SW480 (cell line): ENCODE data around the gene FAM98B.
"Not testable (repeated sequence)": the region's sequence is repeated elsewhere in the genome, so short reads cannot be mapped to it uniquely, and the experiment has no call there.

Source experiments
- DNase-seq: peaks from one replicate; pipeline ENCODE4 v3.0.0-alpha.2; 2016; ENCODE audit warnings: low spot score

Gene FAM98B

DNA sequence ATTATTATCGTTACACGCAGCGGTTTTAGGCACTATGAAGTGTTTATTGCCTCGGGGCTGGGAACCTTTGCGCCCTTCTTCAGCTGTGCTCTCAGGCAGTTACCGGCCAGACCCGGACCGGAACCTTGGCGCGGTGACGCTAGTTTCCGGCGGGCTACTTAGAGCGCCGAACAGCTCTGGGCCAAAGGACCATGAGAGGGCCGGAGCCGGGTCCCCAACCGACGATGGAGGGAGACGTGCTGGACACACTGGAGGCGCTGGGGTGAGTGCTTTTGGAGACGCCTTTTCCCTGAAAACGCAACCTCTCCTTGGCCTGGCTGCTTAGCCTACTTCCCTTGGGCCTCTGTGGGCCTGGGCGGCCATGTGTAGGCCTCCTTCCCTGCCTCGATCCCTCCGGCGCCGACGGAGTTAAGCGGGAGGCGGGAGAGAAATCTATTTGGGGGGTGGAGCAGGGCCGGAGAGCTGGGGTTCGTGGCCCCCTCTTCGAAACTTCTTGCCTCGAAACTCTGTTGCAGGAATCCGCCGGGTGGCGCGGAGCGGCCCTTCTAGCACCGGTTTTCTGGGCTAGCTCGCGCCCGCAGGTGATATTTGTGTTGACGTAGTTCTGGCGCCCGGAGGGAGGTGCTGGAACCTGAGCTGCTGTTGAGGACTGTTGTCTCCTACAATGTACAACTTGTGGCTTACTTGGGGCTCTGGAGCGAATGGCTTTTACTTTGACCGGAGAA is at the start of gene FAM98B:
Gene FAM98B (plus strand): TSS at position 157 of the 725 bp plus-strand sequence. CDS start 35 bp downstream, at position 192.
- DNase-seq: peak; percentile 72

DNA sequence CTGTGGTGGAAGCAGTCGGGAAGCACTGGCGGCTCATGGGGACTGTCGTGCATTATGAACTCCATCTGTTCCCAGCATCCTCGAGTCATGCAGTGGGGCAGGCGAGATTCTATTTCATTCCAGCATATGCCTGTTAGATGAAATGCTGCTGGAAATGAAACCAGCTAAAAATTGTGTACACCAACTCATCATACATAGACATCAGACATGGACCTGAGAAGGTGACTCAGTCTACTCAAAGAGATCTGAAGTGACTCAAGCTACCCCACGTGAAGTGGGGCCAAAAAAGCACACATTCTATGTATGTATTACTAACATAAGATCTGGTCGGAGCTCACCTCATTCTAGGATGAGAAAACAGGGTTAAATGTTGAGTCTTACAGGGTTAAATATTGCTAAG is 47.5 kb upstream of the FAM98B start:
- no peak for DNase-seq

DNA sequence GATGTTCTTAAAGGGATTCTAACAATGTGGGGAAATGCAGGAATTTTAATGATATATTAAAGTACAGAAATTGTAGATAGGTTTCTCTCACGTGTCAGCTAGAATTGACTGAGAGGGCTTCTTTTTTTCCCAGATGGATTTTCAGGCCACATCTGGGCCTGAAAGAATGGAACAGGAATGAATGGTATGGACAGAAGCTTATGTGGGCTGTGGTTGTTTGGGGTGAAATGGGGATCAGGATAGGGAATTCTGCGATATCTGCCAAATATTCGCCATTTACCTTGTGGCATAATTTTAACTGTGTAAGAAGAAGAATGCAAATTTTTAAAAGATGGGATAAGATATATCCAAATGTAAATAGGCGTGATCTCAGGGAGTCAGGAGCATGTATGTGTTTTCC is 45.4 kb upstream of the FAM98B start:
- DNase-seq: no peak

DNA sequence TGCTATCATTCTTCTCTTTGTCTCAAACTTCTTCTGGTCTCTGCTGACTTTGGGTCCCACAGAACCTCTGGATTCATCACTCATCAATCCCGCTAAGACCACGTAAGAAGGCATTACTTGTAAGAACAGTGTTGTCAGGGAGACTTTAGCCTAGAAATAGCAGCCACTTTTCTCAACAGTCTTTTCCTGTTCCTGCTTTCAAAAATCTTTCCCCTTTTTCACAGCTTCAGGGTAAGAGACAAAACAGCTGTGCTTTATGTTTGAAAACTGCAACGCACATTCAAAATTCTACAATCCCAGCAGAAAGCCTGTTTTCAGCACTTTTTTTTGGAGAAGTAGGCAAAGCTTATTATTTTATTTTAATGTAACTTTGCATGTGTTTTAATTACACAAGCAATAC is 42.0 kb upstream of the FAM98B start:
- DNase-seq: no peak

DNA sequence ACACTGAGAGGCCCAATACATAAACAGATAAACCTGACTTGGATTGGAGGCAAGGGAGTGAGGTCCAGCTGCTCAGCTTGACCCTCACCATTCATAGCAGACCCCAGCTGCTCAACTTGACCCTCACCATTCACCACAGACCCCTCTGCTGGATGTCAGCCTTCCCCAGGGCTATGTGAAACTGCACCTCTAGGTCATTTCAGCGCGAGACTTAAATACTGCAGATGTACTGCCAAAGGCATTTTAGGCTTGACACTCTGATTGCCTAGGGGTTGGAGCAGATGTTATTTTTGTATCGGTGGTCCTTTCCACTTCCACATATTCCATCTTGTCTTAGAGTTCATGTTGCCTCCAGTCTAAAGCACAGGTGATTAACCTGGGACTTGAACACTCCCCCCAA is 41.5 kb upstream of the FAM98B start:
- no peak for DNase-seq

DNA sequence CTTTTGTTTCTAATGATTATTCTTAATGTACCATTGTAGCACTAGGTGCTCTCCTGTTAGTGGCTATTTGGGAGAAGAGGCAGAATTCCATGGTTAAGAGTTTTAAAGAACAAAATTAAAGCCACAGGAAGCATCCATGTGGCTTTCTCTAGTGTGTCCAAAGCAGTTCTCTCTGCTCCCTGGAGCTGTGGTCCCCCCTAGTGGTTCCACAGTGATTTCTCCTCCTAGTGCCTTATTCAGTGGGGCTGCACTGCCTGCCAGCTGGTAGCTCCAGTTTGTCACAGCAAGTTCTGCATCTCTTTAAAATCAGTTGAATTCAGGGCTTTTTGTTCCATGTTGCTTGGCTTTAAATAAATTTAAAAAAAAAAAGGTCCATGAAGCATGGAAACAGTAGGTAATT is 39.6 kb upstream of the FAM98B start:
- peak; percentile 33 for DNase-seq

DNA sequence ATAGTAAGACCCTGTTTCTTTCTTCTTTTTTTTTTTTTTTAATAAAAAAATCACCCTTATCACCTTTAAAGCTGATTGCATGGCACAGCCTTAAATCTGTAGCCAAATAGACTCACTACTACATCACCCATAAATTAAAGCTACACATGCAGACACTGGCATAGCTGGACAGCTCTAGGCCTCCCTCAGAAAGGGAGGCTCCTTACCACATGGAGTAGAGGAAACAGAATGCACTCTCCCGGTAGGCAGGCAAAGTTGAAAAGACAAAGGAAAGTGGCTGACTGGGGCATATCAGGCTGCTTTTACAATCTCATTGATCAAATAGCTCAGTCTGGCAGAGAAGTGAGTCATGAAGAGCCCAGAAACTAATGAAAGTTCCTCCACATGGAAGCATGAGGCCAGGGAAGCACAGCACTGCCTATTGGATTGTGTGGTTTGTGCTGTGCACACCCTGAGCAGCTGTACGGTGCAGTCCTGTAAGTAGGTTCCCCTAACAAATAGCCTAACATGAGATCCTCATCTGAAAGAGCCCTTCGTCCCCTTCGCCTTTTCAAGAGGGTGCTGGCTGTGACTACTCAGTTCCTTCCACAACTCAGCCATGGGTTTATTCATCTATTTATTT is 32.7 kb upstream of the FAM98B start:
- no peak for DNase-seq

DNA sequence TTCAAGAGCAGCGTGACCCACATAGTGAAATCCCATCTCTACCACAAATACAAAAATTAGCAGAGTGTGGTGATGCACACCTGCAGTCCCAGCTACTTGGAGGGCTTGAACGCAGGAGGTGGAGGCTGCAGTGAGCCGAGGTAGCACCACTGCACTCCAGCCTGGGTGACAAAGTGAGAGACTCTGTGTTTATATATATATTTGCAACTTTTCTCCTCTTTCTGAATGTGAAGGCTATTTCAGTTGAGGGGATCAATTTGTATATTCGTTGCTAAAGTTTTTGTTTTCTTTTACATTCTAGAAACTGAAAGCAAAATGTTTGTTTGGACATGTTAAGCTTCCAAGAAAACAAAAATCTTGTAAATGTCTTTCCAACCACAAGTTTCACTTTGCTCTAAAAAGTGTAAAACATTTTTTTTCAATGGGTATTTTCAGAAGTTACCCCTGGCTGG is 29.8 kb upstream of the FAM98B start:
- DNase-seq: no peak

DNA sequence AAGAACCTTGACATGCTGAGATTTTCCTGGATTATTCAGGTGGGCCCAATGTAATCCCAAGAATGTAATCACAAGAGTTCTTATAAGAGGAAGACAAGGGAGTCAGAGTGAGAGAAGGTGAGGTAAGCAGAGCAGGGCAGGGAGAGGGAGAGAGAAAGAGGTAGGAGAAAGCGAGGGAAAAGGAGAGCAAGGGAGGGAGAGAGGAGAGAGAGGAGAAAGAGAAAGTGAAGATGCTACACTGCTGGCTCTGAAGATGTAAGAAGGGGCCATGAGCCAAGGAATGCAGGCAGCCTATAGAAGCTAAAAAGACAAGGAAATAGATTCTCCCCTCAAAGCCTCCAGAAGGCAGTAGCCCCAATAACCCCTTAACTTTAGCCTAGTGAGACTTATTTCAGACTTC is 28.7 kb upstream of the FAM98B start:
- DNase-seq: no peak

DNA sequence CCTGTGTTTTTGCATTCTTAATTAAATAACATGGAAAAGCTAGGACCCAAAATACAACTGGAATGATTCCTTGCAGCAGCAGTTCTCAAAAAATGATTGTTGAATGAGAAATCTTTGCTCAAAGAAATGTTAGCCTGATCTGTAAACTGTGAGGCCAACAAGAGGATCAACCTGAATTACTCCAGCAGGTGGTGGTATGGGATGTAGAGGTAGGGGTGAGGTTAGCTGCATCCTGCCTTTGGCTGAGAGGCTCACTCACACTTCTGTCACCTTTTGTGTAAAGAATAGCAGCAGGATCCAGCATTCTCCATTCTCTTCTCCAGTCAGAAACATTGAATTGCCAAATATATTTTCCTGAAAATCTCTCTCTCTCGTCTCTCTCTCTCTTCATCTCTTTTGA is 26.5 kb upstream of the FAM98B start:
- DNase-seq: no peak

DNA sequence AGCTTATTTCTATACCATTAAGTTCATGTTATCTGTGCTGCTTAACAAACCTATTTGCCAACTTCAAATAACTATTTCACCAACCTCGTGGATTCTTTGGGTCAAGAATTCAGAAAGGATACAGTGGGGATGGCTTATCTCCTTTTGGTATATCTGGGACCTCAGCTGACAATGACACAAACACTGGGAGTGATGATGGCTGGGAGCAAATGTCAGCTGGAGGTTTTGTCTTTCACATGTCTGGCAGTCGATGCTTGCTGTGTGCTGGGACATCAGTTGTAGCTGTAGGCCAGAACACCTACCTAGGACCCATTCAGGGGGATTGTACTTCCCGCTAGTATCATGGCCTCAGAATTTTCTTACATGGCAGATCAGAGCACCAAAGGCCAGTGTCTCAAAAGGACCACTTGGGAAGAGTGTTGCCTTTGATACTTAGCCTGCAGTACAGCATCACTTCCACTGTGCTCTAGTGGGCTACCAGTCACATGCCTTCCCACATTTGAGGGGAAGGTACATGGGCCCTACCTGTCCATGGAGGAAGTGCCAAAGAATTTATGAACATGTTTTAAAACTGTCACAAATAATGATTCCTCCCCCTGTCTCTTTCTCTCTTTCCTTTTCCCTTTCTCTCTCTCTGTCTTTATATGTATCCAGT is 23.7 kb upstream of the FAM98B start:
- DNase-seq: no peak

DNA sequence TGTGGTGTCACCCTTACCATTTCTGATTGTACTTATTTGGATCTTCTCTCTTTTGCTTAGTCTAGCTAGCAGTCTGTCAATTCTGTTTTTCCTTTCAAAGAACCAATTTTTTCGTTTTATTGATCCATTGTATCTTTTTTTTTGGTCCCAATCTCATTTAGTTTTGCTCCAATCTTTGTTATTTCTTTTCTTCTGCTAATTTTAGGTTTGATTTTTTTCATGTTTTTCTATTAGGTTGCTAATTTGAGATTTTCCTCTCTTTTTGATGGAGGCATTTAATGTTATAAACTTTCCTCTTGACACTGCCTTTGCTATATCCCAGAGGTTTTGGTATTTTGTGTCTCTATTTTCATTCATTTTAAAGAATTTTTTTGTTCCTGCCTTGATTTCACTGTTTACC is 16.9 kb upstream of the FAM98B start:
- DNase-seq: no peak

DNA sequence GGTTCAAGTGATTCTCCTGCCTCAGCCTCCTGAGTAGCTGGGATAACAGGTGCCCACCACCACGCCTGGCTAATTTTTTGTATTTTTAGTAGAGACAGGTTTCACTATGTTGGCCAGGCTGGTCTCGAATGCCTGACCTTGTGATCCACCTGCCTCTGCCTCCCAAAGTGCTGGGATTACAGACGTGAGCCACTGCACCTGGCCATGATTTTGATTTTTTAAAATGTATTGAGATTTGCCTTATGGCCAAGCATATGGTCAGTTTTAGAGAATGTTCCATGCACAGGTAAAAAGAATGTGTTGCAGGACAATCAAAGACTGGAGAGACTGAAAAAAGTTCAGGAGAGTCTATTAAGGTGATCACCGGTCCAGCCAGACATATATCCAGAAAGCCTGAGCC is 16.3 kb upstream of the FAM98B start:
- not testable (repeated sequence) for DNase-seq

DNA sequence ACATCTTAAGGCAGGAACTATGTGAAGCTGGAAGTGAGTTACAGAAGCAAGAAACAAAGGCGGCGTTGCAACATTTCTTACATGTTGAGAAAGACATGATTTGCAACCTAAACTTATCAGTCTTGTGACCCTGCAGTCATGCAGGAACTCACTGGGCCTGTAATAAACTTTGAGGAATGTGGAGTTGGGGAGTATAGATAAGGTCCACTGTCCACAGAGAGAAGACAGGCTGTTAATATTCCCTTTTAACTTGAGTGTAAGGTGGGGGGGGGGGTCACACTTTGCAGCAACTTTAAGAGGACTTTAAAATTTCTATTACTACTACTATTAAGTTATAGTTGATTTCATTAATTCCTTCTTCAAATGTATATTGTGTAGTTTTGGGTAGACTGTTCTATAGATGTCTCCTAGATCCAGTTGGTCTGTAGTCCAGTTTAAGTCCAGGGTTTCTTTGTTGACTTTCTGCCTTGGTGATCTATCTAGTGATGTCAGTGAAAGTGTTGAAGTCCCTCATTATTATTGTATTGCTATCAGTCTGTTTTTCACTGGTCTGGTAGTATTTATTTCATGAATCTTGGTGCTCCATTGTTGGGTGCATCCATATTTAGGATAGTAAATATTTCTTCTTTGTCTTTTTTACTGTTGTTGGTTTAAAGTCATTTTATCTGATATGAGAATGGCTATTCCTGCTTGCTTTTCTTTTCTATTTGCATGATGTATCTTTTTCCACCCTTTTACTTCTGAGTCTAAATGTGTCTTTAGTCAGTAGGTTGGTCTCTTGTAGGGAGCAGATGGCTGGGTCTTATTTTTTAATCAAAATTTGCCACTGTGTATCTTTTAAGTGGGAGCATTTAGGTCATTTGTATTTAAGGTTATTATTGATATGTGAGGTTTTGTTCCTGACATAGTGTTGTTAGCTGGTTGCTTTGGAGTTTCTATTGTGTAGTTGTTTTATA is 15.6 kb upstream of the FAM98B start:
- DNase-seq: no peak

DNA sequence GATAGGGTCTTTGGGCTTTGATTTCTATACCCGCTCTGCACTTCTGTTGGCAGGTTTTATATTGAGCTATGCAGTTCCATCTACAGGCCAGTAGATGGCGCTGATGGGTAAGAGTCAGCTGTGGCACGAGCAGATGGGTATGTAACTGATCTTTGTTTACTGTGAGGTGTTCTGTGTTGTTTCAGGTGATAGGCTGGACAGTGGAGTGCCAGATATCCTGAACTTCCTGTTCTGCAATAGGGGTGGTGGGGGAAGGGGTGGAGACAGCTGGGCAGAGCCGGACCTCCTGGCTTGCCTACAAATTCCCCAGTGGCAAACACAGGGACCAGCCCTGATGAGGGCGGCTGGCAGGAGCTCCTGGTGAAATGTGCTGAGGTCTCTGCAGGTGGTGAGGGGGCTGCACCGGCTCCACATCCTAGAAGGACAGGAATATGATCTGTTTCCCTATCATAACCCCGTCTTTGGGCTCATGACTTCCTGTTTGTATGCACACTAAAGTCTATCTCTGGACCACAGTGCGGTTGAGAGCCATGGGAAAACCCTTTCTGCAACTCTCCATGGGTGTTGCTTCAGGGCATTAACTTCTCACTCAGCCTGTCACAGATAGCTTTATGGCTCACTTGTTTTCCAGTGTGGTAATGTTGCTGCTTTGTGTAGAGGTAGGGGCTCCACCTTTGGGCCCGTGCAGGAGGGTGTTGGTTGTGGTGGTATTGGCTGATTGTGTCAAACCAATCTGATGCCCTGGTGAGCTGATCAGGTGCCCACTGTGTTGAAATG is 13.4 kb upstream of the FAM98B start:
- DNase-seq: peak; percentile 59

DNA sequence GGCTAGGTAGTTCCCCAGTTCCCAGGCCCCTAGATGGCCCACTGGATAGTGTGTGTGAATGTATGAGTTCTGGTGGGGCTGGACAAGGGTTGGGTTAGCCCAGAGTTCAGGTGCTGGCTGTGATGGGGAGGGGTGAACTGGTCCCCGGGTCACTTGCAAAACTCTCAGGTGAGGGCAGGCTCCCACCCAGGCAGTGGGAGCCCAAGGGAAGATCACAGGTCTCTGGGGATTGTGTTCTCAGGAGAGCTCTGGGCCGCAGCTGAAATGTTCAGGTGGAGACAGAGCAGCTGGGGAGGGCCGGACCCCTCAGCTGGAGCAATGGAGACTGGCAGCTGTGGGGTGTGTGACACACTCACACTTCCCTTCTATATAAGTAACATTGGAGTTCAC is 12.8 kb upstream of the FAM98B start:
- DNase-seq: no peak

DNA sequence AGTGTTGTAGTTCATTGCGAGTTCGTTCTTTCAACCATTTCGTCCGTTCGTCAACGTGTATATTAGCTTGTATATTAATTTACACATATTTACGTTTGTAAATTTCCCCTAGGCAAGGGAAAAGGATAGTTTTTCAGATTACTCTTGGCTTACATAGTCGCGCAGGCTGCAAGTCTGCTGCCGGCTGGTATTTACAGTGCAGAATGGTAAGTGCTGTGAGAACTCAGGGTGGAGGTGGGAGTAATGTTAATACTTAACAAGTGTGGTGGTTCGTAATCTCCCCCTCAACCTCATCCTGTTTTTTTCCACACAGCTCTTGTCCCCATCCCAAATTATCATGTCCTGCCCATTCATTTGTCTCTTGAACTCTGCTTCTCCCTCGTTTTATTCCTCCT is 766 bp downstream of the FAM98B start:
- peak; percentile 7 for DNase-seq

DNA sequence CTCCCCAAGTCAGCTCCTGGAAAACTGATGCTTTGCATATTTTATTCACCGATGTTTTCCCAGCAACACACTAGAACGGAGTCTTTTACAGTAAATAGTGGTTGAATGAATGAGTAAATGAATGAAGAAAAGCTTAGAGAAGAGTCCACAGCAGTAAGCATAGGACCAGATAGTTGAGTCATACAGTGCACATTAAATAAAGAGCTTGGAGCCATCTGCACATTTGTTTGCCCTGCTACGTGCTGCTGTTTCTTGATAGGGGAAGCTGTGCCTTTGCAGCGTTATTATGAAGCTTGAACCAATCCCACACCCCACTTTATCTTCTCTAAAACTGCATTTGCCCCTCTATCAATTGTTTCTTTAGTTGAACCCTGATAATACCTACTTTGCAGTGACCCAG is 1.2 kb downstream of the FAM98B start:
- DNase-seq: no peak

DNA sequence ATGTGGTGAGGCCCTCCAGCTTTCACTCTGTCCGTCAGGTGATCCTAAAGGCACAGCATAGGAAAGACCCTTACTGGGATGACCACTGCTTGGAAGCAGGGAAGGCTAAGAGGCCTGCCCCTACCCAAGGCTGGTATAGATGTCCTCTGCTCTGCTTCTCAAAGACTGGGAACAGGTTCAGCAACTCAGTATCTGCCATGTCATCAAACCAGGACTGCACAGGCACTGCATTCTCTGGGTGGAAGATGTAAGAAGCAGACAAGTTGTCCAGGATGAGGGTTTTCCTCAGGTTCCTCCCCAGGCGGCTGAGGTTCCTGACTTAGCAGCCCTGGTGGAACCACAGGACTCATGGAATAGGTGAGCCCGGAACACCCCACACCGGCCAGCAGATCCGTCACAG is 4.7 kb downstream of the FAM98B start:
- no peak for DNase-seq

DNA sequence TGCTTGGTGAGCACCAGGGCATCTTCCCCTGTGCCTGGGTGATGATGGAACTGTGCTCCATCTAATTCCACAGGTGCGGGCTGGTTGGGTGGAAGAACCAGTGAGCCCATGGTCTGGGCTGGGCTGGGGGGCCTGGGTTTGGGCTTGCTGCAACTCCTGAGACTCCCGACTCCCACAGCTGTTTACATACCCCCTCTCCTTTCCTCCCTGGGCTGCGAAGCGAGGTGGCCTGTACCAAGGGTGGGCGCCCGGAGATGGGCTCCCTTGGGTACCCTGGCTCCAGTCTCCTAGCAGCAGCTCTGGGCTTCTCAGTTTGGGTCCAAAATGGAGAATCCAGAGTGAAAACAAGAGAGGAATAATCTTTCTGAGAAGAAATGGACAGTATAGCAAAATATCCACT is 5.6 kb downstream of the FAM98B start:
- no peak for DNase-seq

DNA sequence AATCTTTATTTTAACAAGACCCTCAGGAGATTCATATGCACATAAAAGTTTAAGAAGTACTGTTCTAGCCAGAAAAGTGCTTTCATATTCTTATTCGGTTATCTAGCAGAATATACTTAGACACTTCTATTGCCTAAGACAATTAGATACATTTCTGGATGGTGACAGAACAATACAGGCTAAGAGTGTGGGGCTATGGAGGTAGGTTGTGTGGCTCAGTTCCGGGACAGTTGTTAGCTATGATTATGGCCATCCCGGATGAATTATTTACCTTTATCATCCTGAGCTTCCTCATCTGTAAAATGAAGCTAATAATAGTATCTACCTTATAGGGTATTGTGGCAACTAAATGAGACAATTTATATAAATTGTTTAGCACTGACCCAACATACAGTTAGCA is 6.6 kb downstream of the FAM98B start:
- DNase-seq: no peak
